ENCODE results near the gene DEK. TPM values are rescaled to one million over a fixed set of nuclear protein-coding genes. Genes with fewer than 3 reads are reported as not detected.
"Not testable (repeated sequence)": the region's sequence is repeated elsewhere in the genome, so short reads cannot be mapped to it uniquely, and the experiment has no call there.

The DEK gene
- polyA plus RNA-seq, 2 of the 4 experiments (the other 2 are of a cell fraction), result 96.4 to 146 TPM

DNA sequence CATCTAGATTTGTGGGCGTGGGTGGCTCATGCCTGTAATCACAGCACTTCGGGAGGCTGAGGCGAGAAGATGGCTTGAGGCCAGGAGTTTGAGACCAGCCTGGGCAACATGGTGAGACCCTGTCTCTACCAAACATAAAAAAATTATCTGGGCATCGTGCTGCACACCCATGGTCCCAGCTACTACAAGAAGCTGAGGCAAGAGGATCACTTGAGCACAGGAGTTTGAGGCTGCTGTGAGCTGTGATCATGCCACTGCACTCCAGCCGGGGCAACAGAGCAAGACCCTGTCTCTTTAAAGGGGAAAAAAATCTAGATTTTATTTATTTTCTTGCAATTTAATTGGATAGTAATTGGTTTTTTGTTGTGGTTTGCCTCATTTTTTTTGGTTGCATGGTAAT, 53.6 kb downstream of the DEK start:
- WGBS (ENCODE audit: missing lambda C conversion rate), result 90% methylated on average over 5 of the region's 5 CpGs
- ChIA-PET POLR2A (no interaction called here), CTCF (no interaction called here)
- DNase-seq (ENCODE audit: low read depth in 1 of 2, low spot score in 1 of 2) (no peak), FAIRE-seq (no peak), ATAC-seq (no peak)
- no peak overlapping the region for H3K27ac ChIP-seq
- no peak overlapping the region for H3K4me2 ChIP-seq
- H3K4me3 ChIP-seq, result no peak overlapping the region
- no peak for TF ChIP-seq CEBPB (IDR thresholded peaks at IDR 0.05)
- TF ChIP-seq TP53 (CRISPR knock-in tag; IDR thresholded peaks at IDR 0.05), result no peak
- TF ChIP-seq ZC3H11A (IDR thresholded peaks at IDR 0.05), result no peak
- no peak for TF ChIP-seq CBX2 (IDR thresholded peaks at IDR 0.05; ENCODE audit: borderline replicate concordance, low read depth)
- no peak for TF ChIP-seq BHLHE40 (IDR thresholded peaks at IDR 0.05; ENCODE audit: low read depth, low read length)
- TF ChIP-seq ELK1 (IDR thresholded peaks at IDR 0.05; ENCODE audit: low read depth, low read length), result no peak
- TF ChIP-seq FOSL2 (IDR thresholded peaks at IDR 0.05), result no peak
- TF ChIP-seq FOSL2 (CRISPR knock-in tag; IDR thresholded peaks at IDR 0.05), result no peak
- no peak for TF ChIP-seq HOXA7 (CRISPR knock-in tag; IDR thresholded peaks at IDR 0.05)
- no peak for TF ChIP-seq E2F6 (IDR thresholded peaks at IDR 0.05; ENCODE audit: borderline replicate concordance, low read depth)
- no peak for TF ChIP-seq KDM5A (IDR thresholded peaks at IDR 0.05)
- TF ChIP-seq MYC (IDR thresholded peaks at IDR 0.05; ENCODE audit: borderline replicate concordance, low read length), result no peak
- no peak for TF ChIP-seq ESRRA (IDR thresholded peaks at IDR 0.05; ENCODE audit: borderline replicate concordance, low read length)
- TF ChIP-seq GATA3 (IDR thresholded peaks at IDR 0.05; ENCODE audit: borderline replicate concordance), result no peak
- no peak for TF ChIP-seq MAFK (IDR thresholded peaks at IDR 0.05; ENCODE audit: partially characterized antibody)
- TF ChIP-seq REST (IDR thresholded peaks at IDR 0.05), result no peak
- TF ChIP-seq CHD2 (IDR thresholded peaks at IDR 0.05; ENCODE audit: low read length, partially characterized antibody), result no peak
- no peaks in the 10 kb centered on the region for H3K9me3 ChIP-seq
- H3K4me1 ChIP-seq, result peaks cover 5% of the 10 kb centered on the region; the same call in 1 of the 3 replicates

GRCh38 chr6:18209539-18210197, 54.7 kb downstream of the DEK start:
- DNase-seq (ENCODE audit: low read depth in 1 of 2, low spot score in 1 of 2), result no peak
- TF ChIP-seq NFE2L2 (conservative IDR thresholded peaks at IDR 0.05; ENCODE audit: low read length), result peak; percentile 44; the same call in 1 of the 2 replicates
- TF ChIP-seq, protein P1, sequence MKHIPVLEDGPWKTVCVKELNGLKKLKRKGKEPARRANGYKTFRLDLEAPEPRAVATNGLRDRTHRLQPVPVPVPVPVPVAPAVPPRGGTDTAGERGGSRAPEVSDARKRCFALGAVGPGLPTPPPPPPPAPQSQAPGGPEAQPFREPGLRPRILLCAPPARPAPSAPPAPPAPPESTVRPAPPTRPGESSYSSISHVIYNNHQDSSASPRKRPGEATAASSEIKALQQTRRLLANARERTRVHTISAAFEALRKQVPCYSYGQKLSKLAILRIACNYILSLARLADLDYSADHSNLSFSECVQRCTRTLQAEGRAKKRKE (CRISPR knock-in tag; IDR thresholded peaks at IDR 0.05; ENCODE audit: low read depth), result no peak
- POLR2A ChIA-PET, result no interaction called here
- H3K4me3 ChIP-seq, result no peak overlapping the region
- H3K27ac ChIP-seq, result no peak overlapping the region
- H3K4me2 ChIP-seq, result no peak overlapping the region
- 73% methylated on average over 12 of the region's 12 CpGs for WGBS (ENCODE audit: missing lambda C conversion rate)
- CTCF ChIA-PET, result no interaction called here
- no peak for ATAC-seq
- FAIRE-seq, result no peak
- H3K4me1 ChIP-seq, result peaks cover 5% of the 10 kb centered on the region; the same call in 1 of the 3 replicates
- no peaks in the 10 kb centered on the region for H3K9me3 ChIP-seq

DNA sequence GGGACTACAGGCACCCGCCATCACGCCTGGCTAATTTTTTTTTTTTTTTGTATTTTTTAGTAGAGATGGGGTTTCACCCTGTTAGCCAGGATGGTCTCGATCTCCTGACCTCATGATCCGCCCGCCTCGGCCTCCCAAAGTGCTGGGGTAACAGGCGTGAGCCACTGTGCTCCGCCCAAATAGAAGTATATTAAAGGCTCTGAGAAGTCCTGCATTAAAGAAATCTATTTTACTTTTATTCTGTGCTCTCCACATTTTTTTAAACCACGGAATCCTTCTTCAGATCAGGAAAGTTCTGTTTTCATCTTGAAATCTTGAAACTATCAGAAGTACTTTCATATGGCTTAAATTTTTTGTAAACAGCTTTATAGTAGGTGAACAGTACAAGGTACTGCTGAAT, 55.6 kb downstream of the DEK start:
- ATAC-seq, result not testable (repeated sequence)

More for the DNA sequence above, 55.6 kb downstream of the DEK start:
- H3K4me3 ChIP-seq; DNase-seq (ENCODE audit: low read depth in 1 of 2, low spot score in 1 of 2); FAIRE-seq; POLR2A ChIA-PET; H3K27ac ChIP-seq; H3K4me2 ChIP-seq; CTCF ChIA-PET; H3K4me1 ChIP-seq; H3K9me3 ChIP-seq: not testable (repeated sequence)
- WGBS (ENCODE audit: missing lambda C conversion rate), result 91% methylated on average over 9 of the region's 9 CpGs

All from A549 (cell line).